Coronary artery (tissue), 2 donors: ENCODE data around the gene MMS22L.

Experiments used
- DNase-seq: peaks from one replicate; pipeline ENCODE4 v3.0.0-alpha.2; 2017; ENCODE audit warnings: low spot score
- H3K27ac ChIP-seq, 2 donors: fragments of 200-600 bp; sonication (generic); one replicate each; pipeline ENCODE4 v1.5.1; 2016 to 2019
- H3K4me3 ChIP-seq: fragments of 200-600 bp; sonication (generic); 2 replicates; pipeline ENCODE4 v1.5.1; 2016; ENCODE audit warnings: mild to moderate bottlenecking, moderate library complexity
- TF ChIP-seq, protein P1 (sequence below): fragments of 200-600 bp; sonication (generic); IDR thresholded peaks from one replicate; pipeline ENCODE4 v1.5.1; 2019; ENCODE audit warnings: antibody characterized with exemption

The MMS22L gene

GRCh38 chr6:97151601-97152000 is 131.4 kb downstream of the MMS22L start:
- no peak overlapping the region for H3K4me3 ChIP-seq
- H3K27ac ChIP-seq = no peak overlapping the region
- DNase-seq = no peak
- TF ChIP-seq, protein P1, sequence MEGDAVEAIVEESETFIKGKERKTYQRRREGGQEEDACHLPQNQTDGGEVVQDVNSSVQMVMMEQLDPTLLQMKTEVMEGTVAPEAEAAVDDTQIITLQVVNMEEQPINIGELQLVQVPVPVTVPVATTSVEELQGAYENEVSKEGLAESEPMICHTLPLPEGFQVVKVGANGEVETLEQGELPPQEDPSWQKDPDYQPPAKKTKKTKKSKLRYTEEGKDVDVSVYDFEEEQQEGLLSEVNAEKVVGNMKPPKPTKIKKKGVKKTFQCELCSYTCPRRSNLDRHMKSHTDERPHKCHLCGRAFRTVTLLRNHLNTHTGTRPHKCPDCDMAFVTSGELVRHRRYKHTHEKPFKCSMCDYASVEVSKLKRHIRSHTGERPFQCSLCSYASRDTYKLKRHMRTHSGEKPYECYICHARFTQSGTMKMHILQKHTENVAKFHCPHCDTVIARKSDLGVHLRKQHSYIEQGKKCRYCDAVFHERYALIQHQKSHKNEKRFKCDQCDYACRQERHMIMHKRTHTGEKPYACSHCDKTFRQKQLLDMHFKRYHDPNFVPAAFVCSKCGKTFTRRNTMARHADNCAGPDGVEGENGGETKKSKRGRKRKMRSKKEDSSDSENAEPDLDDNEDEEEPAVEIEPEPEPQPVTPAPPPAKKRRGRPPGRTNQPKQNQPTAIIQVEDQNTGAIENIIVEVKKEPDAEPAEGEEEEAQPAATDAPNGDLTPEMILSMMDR = no peak

DNA sequence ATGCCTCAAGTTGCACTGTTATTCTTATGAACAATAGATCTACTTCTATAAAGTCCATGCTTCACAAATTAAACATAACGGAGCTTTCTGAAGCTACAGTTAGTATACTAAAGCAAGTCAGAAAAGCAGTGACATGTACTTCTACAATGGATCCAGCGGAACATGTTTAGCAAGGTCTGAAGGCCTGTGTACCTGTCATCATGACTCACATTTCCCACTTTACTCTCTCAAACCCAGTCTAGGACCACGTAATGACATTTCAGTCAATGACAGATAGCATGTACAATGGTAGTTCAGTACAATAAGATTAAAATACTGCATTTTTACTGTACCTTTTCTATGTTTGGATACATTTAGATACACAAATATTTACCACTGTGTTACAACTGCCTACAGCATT is 132.1 kb downstream of the MMS22L start:
- Histone ChIP-seq H3K27ac (no peak overlapping the region), H3K4me3 (no peak overlapping the region)
- DNase-seq = no peak
- TF ChIP-seq, protein P1 = no peak

DNA sequence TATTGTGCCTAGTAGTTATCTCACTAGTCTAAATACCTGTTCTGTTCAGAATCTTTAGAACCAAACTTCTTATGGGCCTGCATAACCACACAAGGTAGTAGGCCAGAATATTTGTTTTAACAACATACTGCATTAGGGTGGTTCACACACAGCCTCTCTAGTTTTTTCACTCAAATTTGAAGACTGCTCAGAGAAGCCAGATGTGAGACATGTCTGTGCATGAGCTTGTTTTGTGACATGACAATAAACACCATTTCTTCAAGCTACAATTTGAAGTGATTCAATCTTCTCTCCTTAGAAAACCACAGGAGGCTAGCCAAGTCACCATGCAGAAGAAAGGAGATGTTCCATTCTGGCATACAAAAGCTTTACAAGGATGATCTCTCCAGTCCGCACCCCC is 135.6 kb downstream of the MMS22L start:
- TF ChIP-seq, protein P1 = no peak
- no peak for DNase-seq

DNA sequence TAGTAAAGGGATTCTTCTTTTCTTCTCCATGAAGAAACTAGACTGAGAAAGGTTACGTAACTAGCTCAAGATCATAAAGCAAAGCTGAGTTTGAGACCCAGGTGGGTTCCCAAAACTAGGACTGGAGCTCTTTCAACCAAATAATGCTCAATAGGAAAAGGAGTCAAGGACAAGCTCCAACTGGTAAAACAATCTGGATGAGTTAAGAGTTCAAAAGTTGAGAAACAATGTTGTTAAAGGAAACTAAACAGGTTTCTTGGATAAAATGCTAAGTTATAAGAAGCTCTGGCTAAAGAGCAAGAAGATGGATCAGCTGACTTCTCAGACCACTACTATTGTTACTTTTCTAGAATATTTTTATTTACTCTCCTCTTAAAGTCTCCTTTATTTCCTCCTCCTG is 137.3 kb downstream of the MMS22L start:
- TF ChIP-seq, protein P1 = no peak
- DNase-seq = no peak
- H3K4me3 ChIP-seq = no peak overlapping the region
- H3K27ac ChIP-seq = no peak overlapping the region

More for the DNA sequence above, 135.6 kb downstream of the MMS22L start:
- H3K27ac ChIP-seq = no peak overlapping the region
- no peak overlapping the region for H3K4me3 ChIP-seq

DNA sequence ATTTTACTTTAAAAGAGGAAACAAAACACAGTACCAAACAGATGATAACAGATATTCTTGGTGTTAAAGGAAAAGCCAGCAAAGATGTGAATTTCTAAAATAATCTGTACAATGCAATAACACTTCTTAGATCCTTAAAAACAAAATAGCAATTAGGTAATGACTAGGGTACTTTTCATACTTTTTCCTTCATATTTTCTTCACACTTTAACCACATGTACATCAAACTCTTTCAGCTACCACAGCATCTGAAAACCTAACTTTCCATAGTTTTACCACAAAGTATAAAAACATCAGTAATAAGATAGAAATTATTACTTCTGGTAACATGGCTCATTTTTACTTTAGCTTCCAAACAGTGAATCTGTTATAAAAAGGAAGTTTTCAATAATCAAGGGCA is 141.3 kb downstream of the MMS22L start:
- no peak for DNase-seq
- Histone ChIP-seq H3K27ac (no peak overlapping the region), H3K4me3 (no peak overlapping the region)
- TF ChIP-seq, protein P1 = no peak

GRCh38 chr6:97138581-97138980 is 144.4 kb downstream of the MMS22L start:
- no peak for DNase-seq

More at GRCh38 chr6:97138581-97138980, 144.4 kb downstream of the MMS22L start:
- TF ChIP-seq, protein P1 = no peak
- no peak overlapping the region for H3K4me3 ChIP-seq
- H3K27ac ChIP-seq = no peak overlapping the region
